ENCODE measurements around the gene CCDC6. TPM values are rescaled to one million over a fixed set of nuclear protein-coding genes. Genes with fewer than 3 reads are reported as not detected.

Gene CCDC6
- total RNA-seq, 4 donors from 2014 or later = 78.5 to 101 (median 92.1) TPM

GRCh38 chr10:59852670-59853069 is 53.7 kb downstream of the CCDC6 start:
- Histone ChIP-seq H3K27me3 (no peaks in the 10 kb centered on the region), H3K9me3 (no peaks in the 10 kb centered on the region), H3K27ac (no peak overlapping the region), H3K4me3 (no peak overlapping the region), H3K4me1 (peaks cover 50% of the 10 kb centered on the region), H3K36me3 (peaks cover 17% of the 10 kb centered on the region)
- 63% methylated on average over 1 of the region's 1 CpG for WGBS
- DNase-seq (ENCODE audit: low spot score in 2 of 2) = no peak
- TF ChIP-seq CTCF (IDR thresholded peaks at IDR 0.05) = no peak
- no peak for TF ChIP-seq POLR2A (IDR thresholded peaks at IDR 0.05)
- no peak for TF ChIP-seq EP300 (IDR thresholded peaks at IDR 0.05)
- no peak for TF ChIP-seq POLR2AphosphoS5 (IDR thresholded peaks at IDR 0.05)

GRCh38 chr10:59851864-59852263 is 54.5 kb downstream of the CCDC6 start:
- no peaks in the 10 kb centered on the region for H3K9me3 ChIP-seq
- DNase-seq (ENCODE audit: low spot score in 2 of 2) = no peak
- no peak for TF ChIP-seq POLR2AphosphoS5 (IDR thresholded peaks at IDR 0.05)
- no peak for TF ChIP-seq EP300 (IDR thresholded peaks at IDR 0.05)
- no peak for TF ChIP-seq POLR2A (IDR thresholded peaks at IDR 0.05)
- TF ChIP-seq CTCF (IDR thresholded peaks at IDR 0.05) = no peak
- peaks cover 25% of the 10 kb centered on the region for H3K36me3 ChIP-seq
- peaks cover 43% of the 10 kb centered on the region for H3K4me1 ChIP-seq
- 69% methylated on average over 4 of the region's 4 CpGs for WGBS
- no peaks in the 10 kb centered on the region for H3K27me3 ChIP-seq
- H3K4me3 ChIP-seq = no peak overlapping the region
- no peak overlapping the region for H3K27ac ChIP-seq

GRCh38 chr10:59847888-59848287 is 58.5 kb downstream of the CCDC6 start:
- H3K27me3 ChIP-seq = no peaks in the 10 kb centered on the region
- H3K4me1 ChIP-seq = peaks cover 12% of the 10 kb centered on the region
- DNase-seq (ENCODE audit: low spot score in 2 of 2) = no peak
- H3K4me3 ChIP-seq = no peak overlapping the region
- H3K36me3 ChIP-seq = peaks cover 36% of the 10 kb centered on the region
- TF ChIP-seq POLR2AphosphoS5 (IDR thresholded peaks at IDR 0.05) (no peak), POLR2A (IDR thresholded peaks at IDR 0.05) (no peak), EP300 (IDR thresholded peaks at IDR 0.05) (no peak)
- no peak overlapping the region for H3K27ac ChIP-seq
- H3K9me3 ChIP-seq = no peaks in the 10 kb centered on the region
- WGBS = 69% methylated on average over 7 of the region's 7 CpGs

GRCh38 chr10:59847326-59847725 is 59.0 kb downstream of the CCDC6 start:
- WGBS = 90% methylated on average over 2 of the region's 2 CpGs
- Histone ChIP-seq H3K27me3 (no peaks in the 10 kb centered on the region), H3K9me3 (no peaks in the 10 kb centered on the region), H3K27ac (no peak overlapping the region), H3K4me3 (no peak overlapping the region), H3K36me3 (peaks cover 38% of the 10 kb centered on the region), H3K4me1 (peaks cover 6% of the 10 kb centered on the region)
- no peak for DNase-seq (ENCODE audit: low spot score in 2 of 2)
- no peak for TF ChIP-seq POLR2A (IDR thresholded peaks at IDR 0.05)
- TF ChIP-seq CTCF (IDR thresholded peaks at IDR 0.05) = no peak
- no peak for TF ChIP-seq POLR2AphosphoS5 (IDR thresholded peaks at IDR 0.05)
- TF ChIP-seq EP300 (IDR thresholded peaks at IDR 0.05) = no peak

GRCh38 chr10:59844436-59844835 is 61.9 kb downstream of the CCDC6 start:
- 73% methylated on average over 3 of the region's 3 CpGs for WGBS

More at GRCh38 chr10:59844436-59844835, 61.9 kb downstream of the CCDC6 start:
- no peak for TF ChIP-seq POLR2A (IDR thresholded peaks at IDR 0.05)
- TF ChIP-seq CTCF (IDR thresholded peaks at IDR 0.05) = no peak
- TF ChIP-seq POLR2AphosphoS5 (IDR thresholded peaks at IDR 0.05) = no peak
- TF ChIP-seq EP300 (IDR thresholded peaks at IDR 0.05) = no peak
- no peak for DNase-seq (ENCODE audit: low spot score in 2 of 2)
- peaks cover 41% of the 10 kb centered on the region for H3K36me3 ChIP-seq
- H3K27me3 ChIP-seq = no peaks in the 10 kb centered on the region
- H3K4me3 ChIP-seq = no peak overlapping the region
- H3K27ac ChIP-seq = no peak overlapping the region
- H3K9me3 ChIP-seq = no peaks in the 10 kb centered on the region
- peaks cover 4% of the 10 kb centered on the region for H3K4me1 ChIP-seq

All from suprapubic skin (tissue), 4 donors.